Fibroblast of lung (primary cell): ENCODE results near the gene OGFR.

Experiments used
- EZH2 ChIP-seq: IDR thresholded peaks from 2 replicates; pipeline ENCODE4 v1.5.1; 2012; ENCODE audit warnings: low read length, control low read depth, mild to moderate bottlenecking; ENCODE audit errors: missing control alignments
- TF ChIP-seq, protein P1 (sequence below), 2 donors: IDR thresholded peaks in 1 of 2; conservative IDR thresholded peaks in 1 of 2; 1 replicate in 1 of 2; 2 replicates in 1 of 2; pipeline ENCODE4 v1.5.1; 2011 to 2012; ENCODE audit warnings: low read length in 2 of 2, control low read depth in 1 of 2, inconsistent platforms in 1 of 2, low read depth in 1 of 2, mild to moderate bottlenecking in 1 of 2

DNA sequence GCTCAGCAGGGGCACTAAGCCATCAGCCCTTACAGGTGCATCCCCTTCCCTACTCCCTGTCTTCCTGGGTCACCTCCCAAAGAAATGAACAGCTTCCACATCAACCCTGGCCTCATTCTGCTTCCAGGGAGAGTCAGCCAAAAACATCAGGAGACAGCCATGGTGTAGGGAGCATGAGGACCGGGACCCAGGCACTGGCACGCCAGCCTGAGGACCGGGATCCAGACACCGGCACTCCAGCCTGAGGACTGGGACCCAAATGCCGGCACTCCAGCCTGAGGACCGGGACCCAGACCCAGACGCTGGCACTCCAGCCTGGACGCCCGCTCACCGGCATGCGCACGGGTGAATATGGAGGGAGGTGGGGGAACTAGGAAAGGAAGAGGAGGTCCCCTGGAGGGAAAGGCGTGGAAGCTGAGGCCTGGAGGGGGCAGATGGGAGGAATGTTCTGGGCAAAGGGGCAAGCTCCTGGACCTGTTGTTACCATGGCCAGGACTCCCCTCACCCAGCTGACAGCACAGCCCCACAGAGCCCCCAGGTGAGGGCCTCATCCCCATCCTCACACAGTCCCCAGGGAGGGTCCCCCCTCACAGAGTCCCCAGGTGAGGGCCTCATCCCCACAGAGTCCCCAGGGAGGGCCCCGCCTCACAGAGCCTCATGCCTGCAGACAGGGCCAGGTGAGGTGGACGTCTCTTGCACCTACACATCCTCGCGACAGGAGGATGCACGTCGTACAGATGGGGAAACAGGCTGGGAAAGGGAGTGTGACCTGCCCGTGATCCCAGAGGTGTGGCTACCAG is 34.3 kb upstream of the OGFR start:
- TF ChIP-seq, protein P1, sequence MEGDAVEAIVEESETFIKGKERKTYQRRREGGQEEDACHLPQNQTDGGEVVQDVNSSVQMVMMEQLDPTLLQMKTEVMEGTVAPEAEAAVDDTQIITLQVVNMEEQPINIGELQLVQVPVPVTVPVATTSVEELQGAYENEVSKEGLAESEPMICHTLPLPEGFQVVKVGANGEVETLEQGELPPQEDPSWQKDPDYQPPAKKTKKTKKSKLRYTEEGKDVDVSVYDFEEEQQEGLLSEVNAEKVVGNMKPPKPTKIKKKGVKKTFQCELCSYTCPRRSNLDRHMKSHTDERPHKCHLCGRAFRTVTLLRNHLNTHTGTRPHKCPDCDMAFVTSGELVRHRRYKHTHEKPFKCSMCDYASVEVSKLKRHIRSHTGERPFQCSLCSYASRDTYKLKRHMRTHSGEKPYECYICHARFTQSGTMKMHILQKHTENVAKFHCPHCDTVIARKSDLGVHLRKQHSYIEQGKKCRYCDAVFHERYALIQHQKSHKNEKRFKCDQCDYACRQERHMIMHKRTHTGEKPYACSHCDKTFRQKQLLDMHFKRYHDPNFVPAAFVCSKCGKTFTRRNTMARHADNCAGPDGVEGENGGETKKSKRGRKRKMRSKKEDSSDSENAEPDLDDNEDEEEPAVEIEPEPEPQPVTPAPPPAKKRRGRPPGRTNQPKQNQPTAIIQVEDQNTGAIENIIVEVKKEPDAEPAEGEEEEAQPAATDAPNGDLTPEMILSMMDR (conservative IDR thresholded peaks at IDR 0.05 in 1 of 2, IDR thresholded peaks at IDR 0.05 in 1 of 2; ENCODE audit: low read depth in 1 of 2, low read length in 2 of 2): no peak
- TF ChIP-seq EZH2: no peak
